Common myeloid progenitor, CD34-positive (primary cell): ENCODE data around the gene NUDT22.
A peak's percentile ranks its signal among the peaks of the same experiment; 100 is the strongest.

ENCODE experiments used
- CTCF ChIA-PET: fragments of 350-600 bp; sonication (Branson Sonifier 250); formaldehyde crosslinking; loops from one replicate; lab custom pipeline; 2021; ENCODE audit warnings: antibody characterized with exemption; lab: Charles Lee
- POLR2A ChIA-PET: fragments of 350-600 bp; sonication (Branson Sonifier 250); formaldehyde crosslinking; loops from one replicate; lab custom pipeline; 2021; ENCODE audit warnings: antibody characterized with exemption; lab: Charles Lee
- DNase-seq, 3 donors: peaks; one replicate each; pipeline versions ENCODE4 v3.0.0 to v3.0.0-alpha.2; 2013
- H3K27ac ChIP-seq, 2 experiments: 1 replicate in 1 of 2; 2 replicates in 1 of 2; pipeline ENCODE4 v1.7.0; 2013; ENCODE audit warnings: inconsistent platforms in 2 of 2, low read length in 2 of 2, mild to moderate bottlenecking in 2 of 2, low read depth in 1 of 2, moderate library complexity in 1 of 2; ENCODE audit not compliant: severe bottlenecking in 2 of 2, insufficient read depth in 1 of 2, poor library complexity in 1 of 2
- H3K27me3 ChIP-seq, 5 experiments: replicated peaks in 2 of 5; 1 replicate in 3 of 5; 2 replicates in 2 of 5; pipeline versions ENCODE4 v1.6.1 to v1.7.0; 2013; ENCODE audit warnings: low read length in 4 of 5, mild to moderate bottlenecking in 2 of 5, moderate library complexity in 2 of 5, inconsistent platforms in 1 of 5; ENCODE audit not compliant: insufficient read depth in 5 of 5, control insufficient read depth in 4 of 5
- H3K36me3 ChIP-seq, 4 experiments: 1 replicate in 2 of 4; 2 replicates in 2 of 4; pipeline versions ENCODE4 v1.6.1 to v1.7.0; 2013; ENCODE audit warnings: low read length in 3 of 4, control low read depth in 1 of 4, mild to moderate bottlenecking in 1 of 4; ENCODE audit not compliant: control insufficient read depth in 4 of 4, insufficient read depth in 4 of 4
- H3K4me1 ChIP-seq, 4 experiments: 1 replicate in 3 of 4; 2 replicates in 1 of 4; pipeline versions ENCODE4 v1.6.1 to v1.7.1; 2013; ENCODE audit warnings: low read length in 3 of 4, mild to moderate bottlenecking in 3 of 4, control low read depth in 1 of 4, inconsistent platforms in 1 of 4, moderate library complexity in 1 of 4; ENCODE audit not compliant: control insufficient read depth in 4 of 4, insufficient read depth in 4 of 4; ENCODE audit errors: control extremely low read depth in 1 of 4
- H3K4me3 ChIP-seq, 7 experiments: 1 replicate in 4 of 7; 2 replicates in 3 of 7; pipeline versions ENCODE4 v1.5.1 to v1.7.0; 2013; ENCODE audit warnings: mild to moderate bottlenecking in 7 of 7, low read length in 6 of 7, moderate library complexity in 6 of 7, inconsistent platforms in 2 of 7, low read depth in 2 of 7, control low read depth in 1 of 7; ENCODE audit not compliant: insufficient read depth in 4 of 7, control insufficient read depth in 1 of 7; ENCODE audit errors: extremely low read depth in 1 of 7
- H3K9me3 ChIP-seq, 5 experiments: 1 replicate in 4 of 5; 2 replicates in 1 of 5; pipeline versions ENCODE4 v1.6.1 to v1.7.1; 2013; ENCODE audit warnings: low read length in 4 of 5, mild to moderate bottlenecking in 2 of 5, inconsistent platforms in 1 of 5, low read depth in 1 of 5, moderate library complexity in 1 of 5; ENCODE audit not compliant: control insufficient read depth in 4 of 5, insufficient read depth in 2 of 5; ENCODE audit errors: control extremely low read depth in 1 of 5
- WGBS: methylation state at CpG from one replicate; pipeline ENCODE4 v1.1.5; 2013; ENCODE audit not compliant: insufficient coverage; 5-methylcytosine and 5-hydroxymethylcytosine counted together

NUDT22 gene

GRCh38 chr11:64208796-64209562 lies 17.1 kb upstream of the NUDT22 start:
- no peak for DNase-seq
- Histone ChIP-seq H3K36me3 (peaks cover 9 to 55% (median 37%) of the 10 kb centered on the region in 4 experiments), H3K27ac (peak overlapping the region; percentile 89 to 95), H3K4me1 (peaks cover 5 to 55% (median 52%) of the 10 kb centered on the region in 4 experiments), H3K4me3 (peak overlapping the region in 4 of 7 experiments; percentile 77 to 94 (median 90)), H3K9me3 (no peaks in the 10 kb centered on the region), H3K27me3 (no peaks in the 10 kb centered on the region)
- 77% methylated on average over 17 of the region's 18 CpGs for WGBS
- ChIA-PET POLR2A (interaction anchor here (1.2 to 5.3 kb wide), 4 partner anchors 8 to 96 kb away, joined by 4 to 74 read pairs (median 27); partner anchors contain the start of genes ESRRA, FKBP2 and PPP1R14B), CTCF (interaction anchor here (1.6 to 15.6 kb wide), 7 partner anchors 11 to 94 kb away, joined by 7 to 321 read pairs (median 88); partner anchors contain the start of genes CATSPERZ, DNAJC4, ESRRA and FKBP2)

- peak overlapping the region in 1 of 2 experiments; percentile 95 for H3K27ac ChIP-seq
- ChIA-PET CTCF (interaction anchor here (1.6 to 15.6 kb wide), 5 partner anchors 11 to 93 kb away, joined by 7 to 321 read pairs (median 123); partner anchors contain the start of genes CATSPERZ, DNAJC4, ESRRA and FKBP2), POLR2A (interaction anchor here (1.2 kb wide), 1 partner anchor 8 kb away, joined by 4 read pairs; no protein-coding TSS in a partner anchor)
- no peaks in the 10 kb centered on the region for H3K27me3 ChIP-seq
- no peak for DNase-seq
- no peaks in the 10 kb centered on the region for H3K9me3 ChIP-seq
- 76% methylated on average over 7 of the region's 8 CpGs for WGBS
- H3K4me3 ChIP-seq, result no peak overlapping the region
- H3K4me1 ChIP-seq, result peaks cover 5 to 50% (median 47%) of the 10 kb centered on the region in 4 experiments
- H3K36me3 ChIP-seq, result peaks cover 9 to 52% (median 35%) of the 10 kb centered on the region in 4 experiments
Measured at GRCh38 chr11:64209563-64209843, 16.6 kb upstream of the NUDT22 start.

GRCh38 chr11:64210301-64211020 lies 15.6 kb upstream of the NUDT22 start:
- peaks cover 12 to 59% (median 41%) of the 10 kb centered on the region in 4 experiments for H3K36me3 ChIP-seq
- H3K27ac ChIP-seq, result no peak overlapping the region
- POLR2A ChIA-PET, result interaction anchor here (0.5 to 1.0 kb wide), 2 partner anchors 9 to 31 kb away, joined by 3 read pairs; partner anchors contain the start of gene FKBP2
- no peak overlapping the region for H3K4me3 ChIP-seq
- H3K4me1 ChIP-seq, result peaks cover 5 to 41% (median 37%) of the 10 kb centered on the region in 4 experiments
- CTCF ChIA-PET, result interaction anchor here (1.0 to 15.6 kb wide), 5 partner anchors 10 to 127 kb away, joined by 3 to 321 read pairs (median 123); partner anchors contain the start of genes CATSPERZ, ESRRA, FKBP2 and NUDT22
- 97% methylated on average over 22 of the region's 24 CpGs for whole genome bisulfite sequencing
- no peak for DNase-seq
- H3K9me3 ChIP-seq, result no peaks in the 10 kb centered on the region
- no peaks in the 10 kb centered on the region for H3K27me3 ChIP-seq

GRCh38 chr11:64211181-64211872 lies 14.7 kb upstream of the NUDT22 start:
- H3K36me3 ChIP-seq, result peaks cover 12 to 61% (median 41%) of the 10 kb centered on the region in 4 experiments
- H3K27ac ChIP-seq, result peak overlapping the region in 1 of 2 experiments; percentile 49
- no peaks in the 10 kb centered on the region for H3K27me3 ChIP-seq
- 93% methylated on average over 17 of the region's 30 CpGs for WGBS
- POLR2A ChIA-PET, result interaction anchor here (0.5 to 1.2 kb wide), 3 partner anchors 13 to 30 kb away, joined by 3 read pairs; partner anchors contain the start of gene FKBP2
- no peaks in the 10 kb centered on the region for H3K9me3 ChIP-seq
- H3K4me3 ChIP-seq, result no peak overlapping the region
- no peak for DNase-seq
- CTCF ChIA-PET, result interaction anchor here (1.0 to 15.6 kb wide), 2 partner anchors 9 to 127 kb away, joined by 3 to 321 read pairs; partner anchors contain the start of genes NUDT22 and TRPT1
- H3K4me1 ChIP-seq, result peaks cover 0 to 32% (median 29%) of the 10 kb centered on the region in 4 experiments

- Histone ChIP-seq H3K9me3 (no peaks in the 10 kb centered on the region), H3K4me3 (no peak overlapping the region), H3K27ac (no peak overlapping the region), H3K4me1 (no peaks in the 10 kb centered on the region), H3K27me3 (no peaks in the 10 kb centered on the region), H3K36me3 (peaks cover 18 to 74% (median 49%) of the 10 kb centered on the region in 4 experiments)
- peak; percentile 29 to 57 (median 56) for DNase-seq
- POLR2A ChIA-PET, result interaction anchor here (1.0 to 5.7 kb wide), 4 partner anchors 8 to 14 kb away, joined by 3 to 49 read pairs (median 4); partner anchors contain the start of genes DNAJC4, FERMT3, NUDT22 and TRPT1
- CTCF ChIA-PET, result interaction anchor here (0.9 to 16.0 kb wide), 10 partner anchors 9 to 85 kb away, joined by 3 to 321 read pairs (median 4); partner anchors contain the start of genes FERMT3, NUDT22 and TRPT1
- 80% methylated on average over 6 of the region's 6 CpGs for WGBS
Measured at GRCh38 chr11:64216879-64217278, 9.2 kb upstream of the NUDT22 start.
